Body of pancreas (tissue), 4 donors: Measurements from ENCODE around the gene PREX1. TPM values are rescaled to one million over a fixed set of nuclear protein-coding genes. Genes with fewer than 3 reads are reported as not detected.

Experiments
- ATAC-seq: fragments of 150-250 bp; one replicate; pipeline ENCODE4 v1.9.1; 2016
- DNase-seq, 4 donors: peaks; one replicate each; pipeline ENCODE4 v3.0.0-alpha.2; 2019
- H3K27ac ChIP-seq, 4 donors: fragments of 200-600 bp; sonication (generic); 1 replicate in 3 of 4; 2 replicates in 1 of 4; pipeline versions ENCODE4 v1.5.1 to v1.6.1; 2016 to 2019; ENCODE audit warnings: mild to moderate bottlenecking in 1 of 4, mixed read lengths in 1 of 4, moderate library complexity in 1 of 4
- H3K27me3 ChIP-seq, 2 donors: fragments of 200-600 bp; sonication (generic); one replicate each; pipeline ENCODE4 v1.6.0; 2016; ENCODE audit warnings: mild to moderate bottlenecking in 1 of 2
- H3K36me3 ChIP-seq, 2 donors: fragments of 200-600 bp; sonication (generic); replicated peaks in 1 of 2; 2 replicates each; pipeline ENCODE4 v1.5.1; 2016; ENCODE audit warnings: low read depth in 2 of 2; ENCODE audit not compliant: insufficient read depth in 1 of 2
- H3K4me1 ChIP-seq: fragments of 200-600 bp; sonication (generic); one replicate; pipeline ENCODE4 v1.6.0; 2016
- H3K4me3 ChIP-seq, 2 donors: fragments of 200-600 bp; sonication (generic); 1 replicate in 1 of 2; 2 replicates in 1 of 2; pipeline ENCODE4 v1.5.1; 2016 to 2019
- H3K9me3 ChIP-seq, 3 donors: fragments of 200-600 bp; sonication (generic); 1 replicate in 2 of 3; 2 replicates in 1 of 3; pipeline ENCODE4 v1.5.1; 2016
- CTCF ChIP-seq, 7 experiments: fragments of 450-650 bp in 4 of 7; fragments of 200-600 bp in 3 of 7; sonication (generic) in 3 of 7; IDR thresholded peaks; one replicate each; pipeline ENCODE4 v1.5.1; 2016 to 2019; ENCODE audit warnings: antibody characterized with exemption in 7 of 7
- POLR2A ChIP-seq, 3 donors: fragments of 450-650 bp; IDR thresholded peaks; one replicate each; pipeline ENCODE4 v1.6.1; 2016; ENCODE audit warnings: antibody characterized with exemption in 3 of 3, mild to moderate bottlenecking in 2 of 3
- WGBS, 2 donors: methylation state at CpG; one replicate each; pipeline ENCODE4 v1.1.5; 2017; 5-methylcytosine and 5-hydroxymethylcytosine counted together
- intact Hi-C: fragments of 100-400 bp; cut with DNase I; formaldehyde crosslinking; loops from one replicate; pipeline ENCODE4 v1.15.1; 2023
- total RNA-seq, 2 donors: library from RNA; depleted of rRNA; stranded (reverse); fragments of >200 nt; gene quantifications; one replicate each; pipeline ENCODE4 v1.1.0, GENCODE V29; 2016

The PREX1 gene
- total RNA-seq, 2 donors from 2014 or later: 9.1 to 14.5 TPM

DNA sequence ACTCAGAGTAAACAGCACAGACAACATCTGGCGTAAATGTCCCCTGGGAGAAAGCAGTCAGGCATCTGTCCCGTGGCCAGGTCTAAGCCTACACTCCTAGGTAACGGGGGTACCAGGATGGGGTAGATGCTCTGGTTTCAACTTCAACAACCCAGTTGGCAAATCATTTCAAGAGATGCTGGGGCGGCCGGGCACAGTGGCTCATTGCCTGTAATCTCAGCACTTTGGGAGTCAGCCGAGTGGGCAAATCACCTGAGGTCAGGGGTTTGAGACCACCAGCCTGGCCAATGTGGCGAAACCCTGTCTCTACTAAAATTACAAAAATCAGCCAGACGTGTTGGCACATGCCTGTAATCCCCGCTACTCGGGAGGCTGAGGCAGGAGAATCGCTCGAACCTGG, 12.3 kb downstream of the PREX1 start:
- no peaks in the 10 kb centered on the region for H3K4me1 ChIP-seq

GRCh38 chr20:48814633-48815032, 13.2 kb downstream of the PREX1 start:
- no peaks in the 10 kb centered on the region for H3K27me3 ChIP-seq
- no peak overlapping the region for H3K4me3 ChIP-seq
- ATAC-seq (no peak), DNase-seq (no peak)
- intact Hi-C loops: no loop called here
- H3K27ac ChIP-seq: no peak overlapping the region
- no peaks in the 10 kb centered on the region for H3K4me1 ChIP-seq
- no peaks in the 10 kb centered on the region for H3K36me3 ChIP-seq
- WGBS, 2 donors: 80 to 85% methylated on average over 5 of the region's 5 CpGs
- TF ChIP-seq CTCF (IDR thresholded peaks at IDR 0.05): no peak
- no peak for TF ChIP-seq POLR2A (IDR thresholded peaks at IDR 0.05)
- no peaks in the 10 kb centered on the region for H3K9me3 ChIP-seq

More for the DNA sequence above, 12.3 kb downstream of the PREX1 start:
- TF ChIP-seq CTCF (IDR thresholded peaks at IDR 0.05) (no peak), POLR2A (IDR thresholded peaks at IDR 0.05) (no peak)
- ATAC-seq (no peak), DNase-seq (no peak)
- 83 to 86% methylated on average over 6 to 12 of the region's 12 CpGs for WGBS, 2 donors
- no peaks in the 10 kb centered on the region for H3K27me3 ChIP-seq
- H3K4me3 ChIP-seq: no peak overlapping the region
- intact Hi-C loops: no loop called here
- no peaks in the 10 kb centered on the region for H3K36me3 ChIP-seq
- H3K9me3 ChIP-seq: no peaks in the 10 kb centered on the region
- no peak overlapping the region for H3K27ac ChIP-seq

GRCh38 chr20:48813930-48814546, 13.8 kb downstream of the PREX1 start:
- Histone ChIP-seq H3K27me3 (no peaks in the 10 kb centered on the region), H3K27ac (no peak overlapping the region), H3K4me1 (no peaks in the 10 kb centered on the region), H3K36me3 (no peaks in the 10 kb centered on the region), H3K4me3 (no peak overlapping the region), H3K9me3 (no peaks in the 10 kb centered on the region)
- TF ChIP-seq POLR2A (IDR thresholded peaks at IDR 0.05) (no peak), CTCF (IDR thresholded peaks at IDR 0.05) (no peak)
- ATAC-seq (no peak), DNase-seq (no peak)
- WGBS, 2 donors: 59 to 68% methylated on average over 5 of the region's 5 CpGs
- intact Hi-C loops: no loop called here

DNA sequence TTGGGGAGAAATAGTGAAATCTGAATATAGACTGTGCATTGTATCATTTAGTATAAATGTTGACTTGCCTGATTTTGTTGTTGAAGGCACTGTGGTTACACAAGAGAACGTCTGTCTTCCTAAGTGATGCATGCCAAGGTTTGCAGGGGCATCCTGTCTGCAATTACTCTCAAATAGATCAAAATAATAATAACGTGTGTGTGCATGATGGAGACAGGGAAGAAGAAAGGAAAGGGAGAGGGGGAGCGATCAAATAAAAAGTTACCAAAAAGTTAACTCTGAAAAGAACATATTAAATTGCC, 14.4 kb downstream of the PREX1 start:
- Histone ChIP-seq H3K36me3 (no peaks in the 10 kb centered on the region), H3K4me1 (no peaks in the 10 kb centered on the region), H3K9me3 (no peaks in the 10 kb centered on the region), H3K27me3 (no peaks in the 10 kb centered on the region), H3K4me3 (no peak overlapping the region), H3K27ac (no peak overlapping the region)
- intact Hi-C loops: no loop called here
- no peak for DNase-seq
- no peak for ATAC-seq
- WGBS, 2 donors: 47 to 51% methylated on average over 3 of the region's 3 CpGs
- no peak for TF ChIP-seq POLR2A (IDR thresholded peaks at IDR 0.05)
- no peak for TF ChIP-seq CTCF (IDR thresholded peaks at IDR 0.05)
